NCI-H2029 treated with DMSO at 0.1 percent for 48 hours (cell line): ENCODE results near the gene SBNO1.
A peak's percentile ranks its signal among the peaks of the same experiment; 100 is the strongest.
"Not testable (repeated sequence)": the region's sequence is repeated elsewhere in the genome, so short reads cannot be mapped to it uniquely, and the experiment has no call there.

Source experiments
- DNase-seq: peaks from one replicate; lab custom pipeline; 2025; lab: John Stamatoyannopoulos, UW

SBNO1 gene

GRCh38 chr12:123346946-123347345, 17.7 kb downstream of the SBNO1 start:
- no peak for DNase-seq

GRCh38 chr12:123344086-123344485, 20.6 kb downstream of the SBNO1 start:
- DNase-seq, result no peak

- DNase-seq, result no peak
These were observed 27.6 kb downstream of the SBNO1 start for GRCh38 chr12:123337070-123337469.

DNA sequence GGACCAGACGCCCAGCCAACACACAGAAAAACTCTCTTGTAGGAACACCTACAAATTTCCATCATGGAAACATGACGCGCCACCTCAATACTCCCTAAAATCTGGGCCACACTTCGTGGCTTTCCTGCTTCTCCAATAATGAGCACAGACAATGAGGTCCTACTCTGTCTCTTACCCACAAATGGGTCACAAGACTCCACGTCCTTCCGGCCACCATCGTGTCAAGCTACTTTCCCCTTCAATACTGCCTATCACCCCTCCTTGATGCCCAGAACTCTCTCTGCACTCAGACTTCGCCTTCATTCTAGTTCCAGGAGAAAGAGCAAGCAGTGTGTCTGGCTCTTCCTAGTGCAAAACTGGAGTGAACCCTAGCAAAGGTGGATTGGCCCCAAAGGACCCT, 28.1 kb downstream of the SBNO1 start:
- DNase-seq, result no peak

DNA sequence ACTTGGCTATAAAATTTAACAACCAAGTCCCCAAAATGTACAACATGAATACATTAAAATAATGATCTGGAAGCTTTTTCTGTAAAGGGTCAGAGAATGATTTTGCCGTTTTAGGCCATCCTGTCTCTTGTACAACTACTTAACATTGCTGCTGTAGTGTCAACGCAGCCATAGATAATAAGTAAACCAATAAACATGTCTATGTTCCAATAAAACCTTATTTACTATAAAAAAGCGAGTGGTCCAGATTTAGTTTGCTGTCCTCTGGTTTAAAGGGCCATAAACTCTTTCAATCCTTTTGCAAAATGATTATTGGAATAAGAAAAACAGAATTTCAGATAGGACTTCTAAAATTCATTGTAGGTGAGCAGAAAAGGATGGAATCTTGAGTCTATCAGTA, 29.2 kb downstream of the SBNO1 start:
- DNase-seq, result no peak

GRCh38 chr12:123329799-123330198, 34.8 kb downstream of the SBNO1 start:
- no peak for DNase-seq

- DNase-seq, result no peak
These were observed 44.8 kb downstream of the SBNO1 start for GRCh38 chr12:123319826-123320225.

- DNase-seq, result no peak
These were observed 45.4 kb downstream of the SBNO1 start for GRCh38 chr12:123319273-123319672.

GRCh38 chr12:123313046-123313445, 51.6 kb downstream of the SBNO1 start:
- not testable (repeated sequence) for DNase-seq

- DNase-seq, result no peak
These were observed 58.4 kb downstream of the SBNO1 start for GRCh38 chr12:123306200-123306599.

DNA sequence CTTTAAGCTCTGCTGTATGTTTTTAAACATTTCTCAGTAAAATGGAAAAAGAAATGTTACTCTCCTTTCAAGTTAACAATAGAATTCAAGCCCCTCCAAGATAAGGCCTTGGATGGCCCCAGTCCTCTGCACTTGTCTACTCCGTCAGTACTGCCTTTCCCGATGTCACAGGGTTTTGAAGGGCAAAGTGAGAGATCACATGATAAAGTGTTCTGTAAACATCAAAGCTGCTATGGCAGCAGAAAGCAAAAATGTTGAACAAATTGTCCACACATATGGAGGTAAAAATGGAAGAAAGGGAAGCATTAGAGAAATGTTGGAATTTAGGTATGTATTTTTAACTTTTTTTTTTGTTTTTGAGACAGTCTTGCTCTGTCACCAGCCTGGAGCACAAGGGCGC, 59.5 kb downstream of the SBNO1 start:
- DNase-seq, result no peak

DNA sequence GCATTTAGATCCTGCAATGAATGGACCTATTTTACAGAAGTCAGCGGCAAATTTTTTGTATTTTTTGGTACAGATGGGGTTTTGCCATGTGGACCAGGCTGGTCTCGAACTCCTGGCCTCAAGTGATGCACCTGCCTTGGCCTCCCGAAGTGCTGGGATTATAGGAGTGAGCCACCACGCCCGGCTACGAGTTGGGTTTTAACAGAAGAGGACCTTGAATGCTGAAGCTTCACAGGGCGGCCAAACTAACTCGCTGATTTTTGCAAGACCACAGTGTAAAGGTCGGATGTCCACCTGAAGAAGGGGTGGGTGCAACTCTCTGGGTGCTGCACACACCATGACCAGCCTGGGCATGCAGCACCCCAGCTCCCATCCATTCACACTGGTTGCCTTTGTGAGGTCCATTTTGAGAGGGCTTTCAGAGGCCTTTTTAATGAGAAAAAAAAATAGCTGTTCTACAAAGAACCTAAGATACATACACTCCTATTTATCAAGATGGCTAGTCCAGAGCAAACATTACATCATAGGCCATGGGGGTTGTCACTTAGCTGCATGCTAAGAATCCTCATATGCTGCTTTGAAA, 71.4 kb downstream of the SBNO1 start:
- no peak for DNase-seq

GRCh38 chr12:123289911-123290310, 74.7 kb downstream of the SBNO1 start:
- no peak for DNase-seq

DNA sequence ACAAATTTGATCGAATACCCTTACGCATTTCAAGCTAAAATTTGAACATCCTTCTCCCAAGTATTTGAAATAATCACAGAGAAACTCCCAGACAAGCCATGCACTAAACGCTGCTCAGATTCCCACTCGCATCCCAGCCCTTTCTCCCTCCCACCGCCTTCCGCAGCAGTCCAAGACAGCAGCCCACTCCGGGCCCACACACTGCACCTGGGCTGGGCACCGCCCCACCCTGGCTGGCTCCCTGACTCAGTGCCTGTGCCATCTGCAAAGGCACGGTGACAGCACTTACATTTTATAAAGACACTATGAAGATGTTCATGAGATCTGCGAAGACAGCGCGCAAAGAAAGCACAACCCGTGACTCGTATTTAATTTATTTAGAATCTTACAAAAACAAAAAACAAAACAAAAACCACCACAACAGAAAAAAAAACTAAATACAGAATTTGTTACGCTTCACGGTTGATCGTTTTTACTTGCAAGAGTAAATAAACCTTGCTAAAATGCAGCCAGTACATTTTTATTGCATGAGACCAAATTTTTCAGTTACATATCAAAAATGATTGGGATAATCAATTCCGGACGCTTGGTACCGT, 75.8 kb downstream of the SBNO1 start:
- no peak for DNase-seq

DNA sequence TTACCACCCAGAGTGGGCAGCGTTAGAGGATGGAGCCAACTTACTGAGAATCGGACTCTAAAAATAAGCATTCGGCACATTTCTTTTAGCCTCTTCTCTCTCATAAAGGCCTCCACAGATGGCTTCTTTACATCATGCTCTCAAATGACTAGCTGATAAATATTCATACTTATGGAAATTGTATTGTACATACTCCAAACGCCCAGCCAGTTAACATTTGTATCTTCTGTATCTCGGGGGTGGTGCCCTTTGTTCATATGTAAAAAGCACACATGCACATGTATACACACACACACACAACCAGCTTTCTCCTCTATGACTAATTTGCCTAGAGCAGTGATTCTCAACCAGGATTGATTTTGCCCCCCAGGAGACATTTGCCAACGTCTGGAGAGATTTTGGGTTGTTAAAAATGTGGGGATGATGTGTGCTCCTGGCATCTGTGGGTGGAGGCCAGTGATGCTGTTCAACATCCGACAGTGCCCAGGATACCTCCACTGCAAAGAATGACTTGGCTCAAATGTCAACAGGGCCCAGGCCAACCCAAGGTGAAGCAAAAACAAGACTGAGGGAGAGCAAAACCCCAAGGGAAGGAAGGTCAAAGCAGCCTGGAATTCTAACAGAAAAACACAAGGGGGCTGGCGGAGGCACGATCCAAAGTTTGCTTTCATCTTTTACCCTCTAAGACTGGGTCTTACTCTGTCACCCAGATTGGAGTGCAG, 77.8 kb downstream of the SBNO1 start:
- DNase-seq, result no peak

DNA sequence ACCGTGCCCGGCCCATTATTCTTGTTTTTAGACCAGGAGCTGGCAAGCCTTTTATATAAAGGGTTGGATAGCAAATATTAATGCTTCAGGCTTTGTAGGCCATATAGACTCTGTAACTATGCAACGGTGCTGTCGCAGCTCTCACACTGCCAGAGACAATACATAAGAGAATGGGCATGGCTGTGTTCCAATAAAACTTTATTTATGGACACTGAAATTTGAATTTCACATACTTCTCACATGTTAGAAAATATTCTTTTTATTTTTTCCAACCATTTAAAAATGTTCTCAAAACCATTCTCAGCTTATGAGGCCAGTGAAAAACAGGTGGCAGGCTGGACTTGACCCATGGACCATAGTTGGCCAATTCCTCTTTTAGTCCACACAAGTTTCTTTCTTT, 80.0 kb downstream of the SBNO1 start:
- DNase-seq, result no peak

DNA sequence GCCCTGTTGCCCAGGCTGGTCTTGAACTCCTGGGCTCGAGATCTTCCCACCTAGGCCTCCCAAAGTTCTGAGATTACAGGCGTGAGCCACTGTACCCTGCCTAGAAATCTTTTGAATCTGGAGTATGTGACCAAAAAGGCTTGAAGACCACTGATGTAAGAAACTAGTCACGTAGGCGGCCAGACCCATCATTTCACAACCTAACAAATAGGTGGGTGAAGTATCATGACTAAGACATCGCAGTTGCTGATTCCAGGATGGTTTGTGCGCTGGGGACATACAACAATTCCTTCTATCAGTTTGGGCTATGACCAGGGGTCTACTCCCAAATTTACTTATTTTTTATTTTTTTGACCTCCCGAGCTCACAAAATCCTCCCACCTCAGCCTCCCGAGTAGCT, 81.2 kb downstream of the SBNO1 start:
- no peak for DNase-seq

DNA sequence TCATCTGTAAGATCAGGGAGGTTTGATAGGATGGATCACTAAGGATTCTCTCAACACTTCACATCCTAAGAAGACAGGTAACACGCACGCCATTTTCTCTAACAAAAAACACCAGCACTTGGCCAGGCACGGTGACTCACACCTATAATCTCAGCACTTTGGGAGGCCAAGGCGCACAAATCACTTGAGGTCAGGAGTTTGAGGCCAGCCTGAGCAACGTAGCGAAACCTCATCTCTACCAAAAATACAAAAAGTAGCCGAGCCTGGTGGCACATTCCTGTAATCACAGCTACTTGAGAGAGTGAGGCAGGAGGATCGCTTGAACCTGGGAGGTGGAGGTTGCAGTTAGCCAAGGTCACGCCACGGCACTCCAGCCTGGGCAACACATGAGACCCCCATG, 82.5 kb downstream of the SBNO1 start:
- DNase-seq, result no peak

GRCh38 chr12:123280971-123281370, 83.7 kb downstream of the SBNO1 start:
- DNase-seq, result no peak

DNA sequence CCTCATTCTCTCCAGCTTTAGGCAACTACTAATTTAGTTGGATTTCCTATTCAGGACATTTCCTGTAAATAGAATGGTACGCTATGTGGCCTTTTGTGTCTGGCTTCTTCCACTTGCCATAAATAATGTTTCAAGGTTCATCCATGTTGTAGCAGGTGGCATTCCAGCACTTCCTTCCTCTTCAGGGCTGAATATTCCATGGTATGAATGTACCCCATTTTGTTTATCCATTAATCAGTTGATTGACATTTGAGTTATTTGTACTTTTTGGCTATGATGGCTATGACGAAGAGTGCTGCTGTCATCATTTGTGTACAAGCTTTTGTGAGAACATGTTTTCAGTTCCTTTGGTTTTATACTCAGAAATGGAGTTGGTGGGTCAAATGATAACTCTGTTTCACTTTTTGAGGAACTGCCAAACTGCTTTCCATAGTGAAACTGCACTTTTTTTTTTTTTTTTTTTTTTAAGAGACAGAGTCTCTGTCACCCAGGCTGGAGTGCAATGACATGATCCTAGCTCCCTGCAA, 86.5 kb downstream of the SBNO1 start:
- no peak for DNase-seq

DNA sequence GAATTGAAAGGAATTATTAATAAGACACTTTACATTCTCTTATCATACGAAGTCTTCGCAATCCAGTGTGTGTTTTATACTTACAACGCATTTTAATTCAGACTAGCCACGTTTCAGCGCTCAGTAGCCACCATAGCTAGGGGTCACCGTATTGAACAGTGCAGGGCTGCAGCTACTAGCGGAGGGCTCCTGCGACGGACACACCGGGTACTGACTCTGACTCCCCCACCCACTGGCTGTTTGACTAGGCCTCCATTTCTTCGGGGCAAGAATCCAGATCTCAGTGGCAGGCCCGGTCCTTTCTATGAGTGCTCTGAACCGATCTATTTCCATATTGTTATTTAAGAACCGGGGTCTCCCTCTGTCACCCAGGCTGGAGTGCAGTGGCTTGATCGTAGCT, 91.5 kb downstream of the SBNO1 start:
- no peak for DNase-seq

- DNase-seq, result peak; percentile 23
These were observed 93.5 kb downstream of the SBNO1 start for GRCh38 chr12:123271001-123271668.
